Loucy (cell line): ENCODE results near the gene CDH12.
"Not testable (repeated sequence)": the region's sequence is repeated elsewhere in the genome, so short reads cannot be mapped to it uniquely, and the experiment has no call there.

Source experiments
- CTCF ChIP-seq: fragments of 200-600 bp; sonication (generic); conservative IDR thresholded peaks from 2 replicates; pipeline ENCODE4 v1.5.1; 2014; ENCODE audit warnings: mild to moderate bottlenecking, antibody characterized with exemption, low read length
- EZH2phosphoT487 ChIP-seq: fragments of 200-600 bp; IDR thresholded peaks from 2 replicates; pipeline ENCODE4 v1.6.1; 2018; ENCODE audit warnings: antibody characterized with exemption, mild to moderate bottlenecking, moderate library complexity, borderline replicate concordance

GRCh38 chr5:22140418-22140817 is 712.7 kb downstream of the CDH12 start:
- not testable (repeated sequence) for TF ChIP-seq CTCF, EZH2phosphoT487
